Measurements from ENCODE around the gene DENND1A. TPM values are rescaled to one million over a fixed set of nuclear protein-coding genes. Genes with fewer than 3 reads are reported as not detected.
A peak's percentile ranks its signal among the peaks of the same experiment; 100 is the strongest.

Gene DENND1A
- total and polyA plus RNA-seq, 2 of the 13 experiments (the other 11 are each of a cell fraction or from before 2014, with no cell fraction given), result 14.8 to 30.1 TPM

GRCh38 chr9:123542435-123543225 lies 387.3 kb downstream of the DENND1A start:
- intact Hi-C loops (cut with micrococcal nuclease; ENCODE audit: unreplicated experiment) (no loop called here), in situ Hi-C loops (cut with HindIII; ENCODE audit: extremely low pct_ligation_motif_present, low pct_unique_long_range_greater_than_20kb) (loop anchor here (5.0 kb wide), 1 partner anchor 495 kb away; no protein-coding TSS in a partner anchor)
- H3K79me2 ChIP-seq (ENCODE audit: insufficient read depth, low read length), result no peaks in the 10 kb centered on the region
- H3K36me3 ChIP-seq (replicated peaks in 1 of 2; ENCODE audit: control insufficient read depth in 1 of 2, insufficient read depth in 2 of 2, low read length in 2 of 2), result peaks cover 0 to 6% of the 10 kb centered on the region in 2 experiments; a peak in 1 of 5 replicates
- FAIRE-seq (no peak), DNase-seq (ENCODE audit: low spot score) (peak; percentile 7), ATAC-seq (peak; percentile 57)
- no peaks in the 10 kb centered on the region for H3K27me3 ChIP-seq (ENCODE audit: control insufficient read depth in 1 of 2, insufficient read depth in 2 of 2, low read length in 2 of 2)
- POLR2A ChIA-PET, result no interaction called here
- no peak overlapping the region for H3K9ac ChIP-seq (ENCODE audit: insufficient read depth, low read depth, low read length)
- no peak overlapping the region for H3K4me2 ChIP-seq (ENCODE audit: low read depth, low read length)
- CTCF ChIA-PET (ENCODE audit: low intra/inter-chr PET ratio, low total read pairs), result no interaction called here
- H3K27ac ChIP-seq (ENCODE audit: extremely low read length, insufficient read depth, low read length), result no peak overlapping the region
- H3K9me3 ChIP-seq (ENCODE audit: low read length), result no peaks in the 10 kb centered on the region
- no TSS peak for BruUV-seq (replicated peaks)
- H4K20me1 ChIP-seq (ENCODE audit: insufficient read depth, low read length), result no peaks in the 10 kb centered on the region; the same call in 1 of the 2 replicates
- WGBS (ENCODE audit: low lambda C conversion rate), result 84% methylated on average over 11 of the region's 11 CpGs
- H3K4me3 ChIP-seq (replicated peaks in 1 of 3; ENCODE audit: insufficient read depth in 1 of 3, low read depth in 2 of 3, low read length in 3 of 3), result no peak overlapping the region
- H3K4me1 ChIP-seq (ENCODE audit: insufficient read depth, low read length), result peaks cover 24% of the 10 kb centered on the region
- no peak overlapping the region for H2AFZ ChIP-seq (ENCODE audit: low read length)
- TF ChIP-seq SAP130 (CRISPR knock-in tag; IDR thresholded peaks at IDR 0.05; ENCODE audit: low read depth), result no peak
- TF ChIP-seq ELF4 (CRISPR knock-in tag; IDR thresholded peaks at IDR 0.05; ENCODE audit: borderline replicate concordance), result no peak
- no peak for TF ChIP-seq HOXA7 (CRISPR knock-in tag; IDR thresholded peaks at IDR 0.05)
- no peak for TF ChIP-seq PHB2 (IDR thresholded peaks at IDR 0.05; ENCODE audit: partially characterized antibody)
- no peak for TF ChIP-seq TEAD2 (CRISPR knock-in tag; IDR thresholded peaks at IDR 0.05)
- no peak for TF ChIP-seq FOXP1 (IDR thresholded peaks at IDR 0.05)
- TF ChIP-seq FOXP1 (CRISPR knock-in tag; IDR thresholded peaks at IDR 0.05), result no peak
- TF ChIP-seq TEAD3 (CRISPR knock-in tag; optimal IDR thresholded peaks at IDR 0.05; ENCODE audit: borderline replicate concordance), result no peak
- no peak for TF ChIP-seq ZNF841 (CRISPR knock-in tag; IDR thresholded peaks at IDR 0.05; ENCODE audit: borderline replicate concordance)
- TF ChIP-seq ZFP37 (CRISPR knock-in tag; IDR thresholded peaks at IDR 0.05; ENCODE audit: borderline replicate concordance), result no peak
- TF ChIP-seq RARA (CRISPR knock-in tag; IDR thresholded peaks at IDR 0.05), result peak; percentile 52
- no peak for TF ChIP-seq ZNF781 (CRISPR knock-in tag; IDR thresholded peaks at IDR 0.05; ENCODE audit: borderline replicate concordance, not compliant biosample characterization)
- TF ChIP-seq TFAP4 (IDR thresholded peaks at IDR 0.05; ENCODE audit: borderline replicate concordance, low read depth), result peak; percentile 53; the same call in 1 of the 2 replicates
- peak; percentile 64 for TF ChIP-seq HNF4A (CRISPR knock-in tag; IDR thresholded peaks at IDR 0.05)
- TF ChIP-seq RXRA (CRISPR knock-in tag; IDR thresholded peaks at IDR 0.05), result 0 out of 2 replicates have a peak, but pooled peaks have one; percentile 52
- no peak for TF ChIP-seq HCFC1 (IDR thresholded peaks at IDR 0.05; ENCODE audit: low read depth, low read length)
- TF ChIP-seq ZNF503 (CRISPR knock-in tag; IDR thresholded peaks at IDR 0.05), result no peak
- TF ChIP-seq AHR (CRISPR knock-in tag; IDR thresholded peaks at IDR 0.05), result no peak
- no peak for TF ChIP-seq ZNF451 (CRISPR knock-in tag; IDR thresholded peaks at IDR 0.05)
- TF ChIP-seq HNF1B (CRISPR knock-in tag; IDR thresholded peaks at IDR 0.05), result no peak
- TF ChIP-seq ZZZ3 (CRISPR knock-in tag; IDR thresholded peaks at IDR 0.05; ENCODE audit: borderline replicate concordance), result no peak
- TF ChIP-seq GATAD2A (CRISPR knock-in tag; IDR thresholded peaks at IDR 0.05), result 0 out of 2 replicates have a peak, but pooled peaks have one; percentile 14
